HG03060 (cell line): Measurements from ENCODE around the gene FAM229B.

Experiments
- ATAC-seq: cut with Tn5 transposase; IDR thresholded peaks from one replicate; pipeline ENCODE4 v1.9.1; 2021; ENCODE audit warnings: low read depth, moderate number of reproducible peaks; ENCODE audit not compliant: unreplicated experiment

FAM229B gene

GRCh38 chr6:112130878-112131277, 43.5 kb downstream of the FAM229B start:
- no peak for ATAC-seq

DNA sequence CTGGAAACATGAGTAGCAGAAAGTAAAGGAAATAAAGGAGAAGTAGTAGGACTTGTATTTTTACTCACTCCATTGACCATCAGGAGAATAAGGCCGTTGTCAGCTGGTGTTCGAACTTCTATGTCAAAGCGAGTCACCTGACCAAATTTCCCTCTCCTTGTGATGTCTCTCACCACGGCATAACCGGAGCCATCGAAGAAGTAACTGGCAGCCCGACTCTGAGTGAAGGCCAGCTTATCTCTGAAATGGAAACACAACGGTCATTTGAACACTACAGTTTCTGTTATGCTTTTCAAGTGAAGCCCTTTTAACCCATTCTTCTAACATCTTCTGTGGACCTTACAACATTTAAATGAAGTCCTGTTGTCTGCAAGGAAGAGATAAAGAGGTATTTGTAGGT, 51.7 kb downstream of the FAM229B start:
- no peak for ATAC-seq

DNA sequence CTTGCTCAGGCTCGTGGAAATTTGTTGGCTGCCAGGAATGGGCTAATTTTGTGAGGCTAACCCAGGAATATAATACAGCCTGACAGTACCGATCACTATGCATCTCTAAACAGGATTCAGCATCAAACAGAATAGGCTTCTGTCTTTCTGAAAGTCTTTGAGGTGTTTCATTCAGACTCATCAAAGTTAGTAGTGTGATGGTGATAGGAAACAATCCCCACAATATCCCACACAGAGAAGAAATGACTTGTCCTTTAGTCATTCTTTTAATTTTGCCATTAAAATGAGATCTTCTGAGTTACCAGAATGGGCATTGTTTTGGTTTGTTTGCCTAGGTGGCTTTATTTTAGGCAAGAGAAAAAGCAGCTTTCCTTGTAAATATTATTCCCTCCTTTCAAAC, 54.3 kb downstream of the FAM229B start:
- ATAC-seq = no peak

DNA sequence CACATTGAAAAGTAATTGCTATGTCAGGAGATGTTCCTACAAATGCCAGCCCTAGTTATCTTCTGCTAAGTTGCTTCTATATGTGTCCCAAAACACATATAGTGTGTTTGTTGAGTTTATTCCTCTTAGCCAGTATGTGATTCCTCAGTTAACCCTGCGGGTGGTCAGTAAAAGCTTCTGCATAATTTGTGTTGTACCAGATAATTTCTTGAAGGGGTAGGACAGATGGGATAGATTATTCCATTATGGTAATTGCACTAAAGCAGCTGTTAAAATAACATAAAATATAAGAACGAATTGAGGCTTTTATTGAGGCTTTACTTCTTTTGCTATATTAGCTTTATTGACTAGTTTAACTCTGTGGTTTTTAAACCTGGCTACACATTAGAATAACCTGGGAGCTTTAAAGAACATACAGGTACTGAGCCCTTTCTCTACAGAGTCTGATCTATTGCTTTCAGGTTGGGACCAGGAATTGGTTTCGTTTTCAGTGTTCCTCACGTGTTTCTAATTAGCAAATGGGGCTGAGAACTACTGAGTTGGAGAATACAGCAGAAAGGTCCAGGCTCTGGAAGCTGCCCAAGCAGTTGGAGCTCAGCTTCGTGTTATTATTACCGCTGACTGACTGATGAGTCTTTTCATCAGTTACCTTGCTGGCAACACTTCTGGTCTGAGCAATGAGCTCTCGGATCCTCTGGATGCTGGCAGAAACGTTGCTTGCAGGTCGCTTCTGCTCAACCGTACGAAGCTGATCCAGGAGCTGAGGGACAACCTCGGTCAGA, 56.9 kb downstream of the FAM229B start:
- no peak for ATAC-seq

DNA sequence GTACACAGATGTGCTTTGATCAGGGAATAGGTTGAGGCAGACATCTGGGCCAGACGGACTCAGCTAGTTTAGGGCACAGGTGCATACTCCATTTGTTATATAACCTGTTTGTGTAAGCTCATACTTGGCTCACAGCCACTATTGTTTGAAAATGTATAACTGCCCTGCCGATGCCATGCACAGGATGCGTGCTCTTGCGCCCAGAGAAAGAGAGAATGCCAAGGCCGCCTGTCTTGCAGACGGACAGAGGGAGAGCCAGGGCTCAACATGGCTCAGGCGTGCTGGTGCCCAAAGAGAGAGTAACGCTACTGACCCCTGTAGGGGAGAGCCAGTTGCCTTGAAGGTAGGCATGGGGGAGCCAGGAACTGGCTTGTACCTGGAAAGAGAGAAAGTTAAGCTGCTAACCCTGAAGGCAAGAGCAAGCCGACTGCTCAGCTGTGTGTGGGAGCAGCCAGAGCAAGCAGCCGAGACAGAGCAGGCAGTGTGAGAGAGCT, 57.7 kb downstream of the FAM229B start:
- ATAC-seq = no peak

DNA sequence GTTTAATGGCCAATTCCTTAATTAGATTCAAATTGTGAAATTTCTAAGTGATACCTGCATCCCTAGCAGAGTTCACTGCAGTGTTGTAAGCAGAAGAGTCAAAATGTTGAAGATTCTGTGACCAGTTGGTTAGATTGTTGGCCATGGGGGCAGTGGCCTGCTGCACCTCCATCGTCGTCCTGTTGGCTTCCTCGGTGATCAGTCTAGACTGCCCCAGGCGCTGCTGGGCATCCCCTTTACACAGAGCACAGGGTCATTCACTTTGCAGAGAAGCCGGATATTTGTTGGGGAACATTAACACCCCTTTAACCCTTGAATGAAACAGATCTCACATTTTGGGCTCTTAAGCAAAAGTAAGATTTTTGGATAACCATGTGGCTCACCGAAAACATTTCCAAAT, 60.7 kb downstream of the FAM229B start:
- ATAC-seq = no peak

- no peak for ATAC-seq
Observed at GRCh38 chr6:112149236-112149635, 61.8 kb downstream of the FAM229B start.

- ATAC-seq = no peak
Observed at GRCh38 chr6:112149719-112150263, 62.4 kb downstream of the FAM229B start.

- ATAC-seq = no peak
Observed at GRCh38 chr6:112150363-112150762, 63.0 kb downstream of the FAM229B start.
